DMS53 treated with DMSO at 0.1 percent for 48 hours (cell line): ENCODE results near the gene LAMTOR3.

Experiments used
- DNase-seq: peaks from one replicate; lab custom pipeline; 2025; ENCODE audit not compliant: unreplicated experiment; lab: John Stamatoyannopoulos, UW

Gene LAMTOR3

GRCh38 chr4:99863804-99864203 is 30.4 kb downstream of the LAMTOR3 start:
- peak; percentile 36 for DNase-seq

- peak; percentile 62 for DNase-seq
These were observed 32.9 kb downstream of the LAMTOR3 start for GRCh38 chr4:99861120-99861905.

- no peak for DNase-seq
These were observed 33.7 kb downstream of the LAMTOR3 start for GRCh38 chr4:99860521-99860920.

GRCh38 chr4:99859618-99860017 is 34.6 kb downstream of the LAMTOR3 start:
- no peak for DNase-seq

GRCh38 chr4:99857307-99857706 is 36.9 kb downstream of the LAMTOR3 start:
- DNase-seq = no peak

GRCh38 chr4:99856166-99856565 is 38.1 kb downstream of the LAMTOR3 start:
- DNase-seq = no peak

GRCh38 chr4:99855678-99856077 is 38.5 kb downstream of the LAMTOR3 start:
- no peak for DNase-seq

GRCh38 chr4:99853999-99854398 is 40.2 kb downstream of the LAMTOR3 start:
- DNase-seq = peak; percentile 67

GRCh38 chr4:99853190-99853589 is 41.0 kb downstream of the LAMTOR3 start:
- no peak for DNase-seq

GRCh38 chr4:99852199-99852749 is 42.0 kb downstream of the LAMTOR3 start:
- DNase-seq = no peak

GRCh38 chr4:99848591-99849001 is 45.6 kb downstream of the LAMTOR3 start:
- DNase-seq = no peak

GRCh38 chr4:99847362-99847976 is 46.8 kb downstream of the LAMTOR3 start:
- no peak for DNase-seq

GRCh38 chr4:99846891-99847290 is 47.3 kb downstream of the LAMTOR3 start:
- DNase-seq = no peak

GRCh38 chr4:99845708-99846469 is 48.3 kb downstream of the LAMTOR3 start:
- no peak for DNase-seq

GRCh38 chr4:99845179-99845578 is 49.0 kb downstream of the LAMTOR3 start:
- no peak for DNase-seq

- no peak for DNase-seq
These were observed 50.2 kb downstream of the LAMTOR3 start for GRCh38 chr4:99844048-99844447.

GRCh38 chr4:99843413-99843812 is 50.8 kb downstream of the LAMTOR3 start:
- no peak for DNase-seq

- DNase-seq = no peak
These were observed 53.1 kb downstream of the LAMTOR3 start for GRCh38 chr4:99841129-99841528.

- no peak for DNase-seq
These were observed 55.3 kb downstream of the LAMTOR3 start for GRCh38 chr4:99838927-99839326.

GRCh38 chr4:99835942-99836341 is 58.3 kb downstream of the LAMTOR3 start:
- no peak for DNase-seq

GRCh38 chr4:99834569-99834968 is 59.7 kb downstream of the LAMTOR3 start:
- no peak for DNase-seq

GRCh38 chr4:99833756-99834155 is 60.5 kb downstream of the LAMTOR3 start:
- DNase-seq = no peak
